GM19467 (cell line): ENCODE results near the gene CCDC187.
"Not testable (repeated sequence)": the region's sequence is repeated elsewhere in the genome, so short reads cannot be mapped to it uniquely, and the experiment has no call there.

Experiments used
- ATAC-seq: cut with Tn5 transposase; IDR thresholded peaks from one replicate; pipeline ENCODE4 v1.9.1; 2021; ENCODE audit warnings: mild to moderate bottlenecking, moderate library complexity; ENCODE audit not compliant: unreplicated experiment

CCDC187 gene

GRCh38 chr9:136328011-136328621 lies 24.2 kb upstream of the CCDC187 start:
- no peak for ATAC-seq

DNA sequence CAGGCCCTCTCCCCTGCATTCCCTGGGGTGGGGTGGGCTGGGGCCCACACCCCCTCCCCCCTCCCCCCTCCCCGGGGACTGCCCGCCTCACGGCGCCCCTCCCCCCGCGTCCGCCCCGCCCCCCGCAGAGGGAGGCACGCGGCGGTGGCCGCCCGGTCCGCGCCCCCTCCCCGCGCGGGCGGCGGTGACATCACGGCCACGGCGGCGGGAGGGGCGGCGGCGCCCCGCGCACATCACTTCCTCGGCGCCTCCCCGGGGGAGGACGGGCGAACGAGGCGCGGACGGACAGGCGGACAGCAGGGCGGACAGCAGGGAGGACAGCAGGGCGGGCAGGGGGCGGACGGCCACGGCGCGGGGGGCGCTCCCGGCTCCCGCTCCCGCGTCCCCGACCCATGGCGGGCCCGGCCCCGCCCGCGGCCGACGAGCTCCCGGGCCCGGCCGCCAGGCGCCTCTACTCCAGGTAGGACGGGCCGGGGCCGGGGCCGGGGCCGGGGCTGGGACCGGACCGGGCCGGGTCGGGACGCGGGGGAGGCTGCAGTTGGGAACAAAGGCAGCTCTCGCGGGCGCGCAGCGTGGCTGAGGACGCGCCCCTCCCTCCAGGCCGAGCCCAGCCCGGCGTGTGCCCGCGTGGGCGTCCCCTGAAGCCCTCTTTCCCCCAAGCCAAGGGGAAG lies 23.5 kb upstream of the CCDC187 start, which contains the start of gene GPSM1:
TSS of gene GPSM1 (plus strand) at position 236 of the 671 bp plus-strand sequence. CDS start at position 393, 157 bp downstream.
- no peak for ATAC-seq

DNA sequence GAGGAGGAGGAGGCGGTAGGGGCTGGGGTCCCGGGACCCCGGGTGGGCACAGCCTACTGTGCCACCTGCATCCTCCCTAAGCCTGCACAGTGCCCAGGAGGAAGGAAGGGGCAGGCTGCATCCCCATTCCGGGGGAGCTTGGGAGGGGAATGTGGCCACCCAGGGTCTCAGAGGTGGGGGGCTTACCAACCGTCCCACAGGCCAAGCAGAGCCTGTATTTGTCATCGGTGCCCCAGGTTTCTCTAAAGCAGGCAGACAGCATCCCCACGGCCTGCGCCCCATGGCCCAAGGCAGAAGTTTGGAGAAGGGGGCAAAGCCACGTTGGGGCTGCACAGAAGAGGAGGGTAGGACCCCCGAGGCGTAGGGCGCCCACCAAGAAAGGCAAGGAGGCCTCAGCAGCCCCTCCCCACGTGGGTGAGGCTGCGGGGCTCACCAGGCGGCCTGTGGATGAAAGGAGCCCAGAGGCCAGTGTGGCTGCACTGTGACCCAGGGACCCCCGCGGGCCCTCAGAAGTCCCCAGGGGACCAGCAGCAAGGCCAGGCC lies 22.9 kb upstream of the CCDC187 start:
- no peak for ATAC-seq

DNA sequence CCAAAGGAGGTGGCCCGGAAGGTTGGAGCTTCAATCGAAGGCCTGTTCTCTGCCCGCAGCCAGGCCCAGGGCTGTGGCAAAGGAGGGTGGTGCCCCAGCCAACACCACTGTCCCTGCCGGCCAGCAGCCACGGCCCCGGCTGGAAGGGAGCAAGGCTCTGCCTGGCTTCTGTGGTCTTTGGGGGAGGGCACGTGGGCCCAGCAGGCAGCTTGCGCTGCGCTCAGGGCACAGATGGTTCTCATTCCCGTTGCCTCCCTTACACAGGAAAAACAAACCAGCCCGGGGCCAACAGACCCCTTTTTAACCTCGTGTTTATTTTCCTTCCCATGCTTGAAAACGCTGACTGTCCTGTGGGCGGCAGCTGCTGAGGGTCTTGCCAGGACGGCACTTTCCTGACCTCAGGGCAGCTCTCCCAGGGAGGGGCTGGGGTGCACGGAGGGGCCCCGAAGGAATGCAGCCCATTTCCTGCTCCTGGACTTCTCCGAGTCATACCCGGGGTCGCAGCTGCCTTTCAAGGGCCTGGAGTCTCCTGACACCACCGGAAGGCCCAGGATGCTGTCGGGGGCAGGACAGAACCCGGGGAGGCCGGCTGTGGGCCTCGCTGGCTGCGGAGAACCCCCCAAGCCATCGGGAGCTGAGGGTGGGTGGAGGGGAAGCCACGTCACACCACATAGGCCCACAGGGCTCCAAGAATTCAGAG lies 22.3 kb upstream of the CCDC187 start:
- no peak for ATAC-seq

GRCh38 chr9:136325358-136325757 lies 21.5 kb upstream of the CCDC187 start:
- no peak for ATAC-seq

DNA sequence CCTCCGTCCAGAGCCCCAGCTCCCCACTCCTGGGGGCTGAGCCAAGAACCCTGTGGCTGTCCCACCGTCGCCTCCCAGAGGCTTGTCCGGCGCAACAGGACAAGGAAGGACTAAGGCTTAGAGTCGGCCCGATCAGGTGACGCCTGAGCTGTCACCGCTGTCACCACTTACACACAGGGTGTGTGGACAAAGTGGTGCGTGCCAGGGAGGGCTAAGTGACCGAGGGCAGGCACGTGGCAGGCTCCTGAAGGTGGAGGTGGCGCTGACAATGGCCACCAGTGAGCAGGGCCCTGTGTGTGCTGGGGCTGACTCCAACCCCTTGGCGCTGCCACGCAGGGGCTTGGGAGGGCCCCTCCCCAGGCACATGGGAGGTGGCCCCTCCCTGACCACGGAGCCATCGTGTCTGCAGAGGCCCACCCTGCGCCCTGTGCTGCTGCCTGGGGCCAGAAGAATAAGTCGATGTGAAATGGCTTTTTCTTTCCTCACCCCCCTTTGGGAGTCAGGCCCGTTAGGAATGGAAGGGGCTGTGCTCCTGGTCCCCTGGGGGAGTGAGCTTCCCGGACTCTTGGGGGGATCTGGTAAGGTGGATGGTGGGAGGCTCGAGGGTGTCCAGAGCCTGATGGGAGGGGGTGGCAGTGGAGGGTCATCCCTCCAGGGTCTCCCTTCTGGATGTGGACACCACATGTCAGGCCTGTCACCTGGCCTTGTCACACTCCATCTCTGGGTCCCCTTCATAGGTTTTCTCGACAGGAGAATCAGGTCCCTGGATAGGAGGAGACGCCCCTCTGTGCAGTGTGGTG lies 20.8 kb upstream of the CCDC187 start:
- no peak for ATAC-seq

DNA sequence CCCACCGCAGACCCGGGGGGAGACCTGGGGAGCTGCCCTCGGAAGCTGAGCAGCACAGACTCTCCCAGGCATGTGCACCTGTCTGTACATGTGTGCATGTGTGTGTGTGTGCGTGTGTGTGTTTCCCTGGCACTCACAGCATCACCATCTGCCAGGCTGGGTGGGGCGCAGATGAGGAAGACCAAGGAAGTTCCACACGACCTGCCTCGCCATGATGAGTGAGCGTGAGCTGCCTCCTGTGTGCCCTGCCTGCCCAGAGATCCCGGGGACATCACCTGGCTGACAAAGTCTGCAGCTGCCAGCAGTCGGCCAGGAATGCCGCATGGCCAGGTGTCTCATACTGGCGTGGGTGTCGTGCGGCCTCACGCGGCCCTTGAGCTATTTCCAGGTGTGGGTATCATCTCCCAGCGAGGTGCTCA lies 19.5 kb upstream of the CCDC187 start:
- no peak for ATAC-seq

DNA sequence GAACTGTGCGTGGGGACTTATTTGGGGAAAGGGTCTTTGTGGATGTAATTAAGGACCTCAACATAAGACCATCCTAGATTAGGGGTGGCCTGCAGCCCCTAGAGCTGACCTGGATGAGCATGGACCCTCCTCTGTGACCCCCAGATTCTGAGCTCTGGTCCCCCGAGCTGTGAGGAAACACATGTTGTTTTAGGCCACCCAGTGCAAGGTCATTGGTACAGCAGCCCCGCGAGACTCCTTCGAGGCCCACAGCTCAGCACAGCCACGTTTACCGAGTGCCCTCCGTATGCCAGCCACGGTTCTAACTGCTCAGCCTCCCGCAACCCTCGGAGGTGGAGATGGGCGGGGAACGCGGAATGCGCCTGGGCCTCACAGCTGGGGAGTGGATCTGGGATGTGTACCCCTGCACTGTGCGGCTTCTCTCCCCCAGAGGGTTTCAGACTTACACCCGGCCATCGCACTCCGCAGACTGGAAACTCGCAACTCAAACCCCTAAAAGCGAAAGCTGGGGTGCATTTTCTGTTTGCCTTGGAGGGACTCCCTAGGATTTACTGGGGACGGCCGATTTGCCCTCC lies 18.9 kb upstream of the CCDC187 start:
- no peak for ATAC-seq

GRCh38 chr9:136321561-136321960 lies 17.7 kb upstream of the CCDC187 start:
- no peak for ATAC-seq

DNA sequence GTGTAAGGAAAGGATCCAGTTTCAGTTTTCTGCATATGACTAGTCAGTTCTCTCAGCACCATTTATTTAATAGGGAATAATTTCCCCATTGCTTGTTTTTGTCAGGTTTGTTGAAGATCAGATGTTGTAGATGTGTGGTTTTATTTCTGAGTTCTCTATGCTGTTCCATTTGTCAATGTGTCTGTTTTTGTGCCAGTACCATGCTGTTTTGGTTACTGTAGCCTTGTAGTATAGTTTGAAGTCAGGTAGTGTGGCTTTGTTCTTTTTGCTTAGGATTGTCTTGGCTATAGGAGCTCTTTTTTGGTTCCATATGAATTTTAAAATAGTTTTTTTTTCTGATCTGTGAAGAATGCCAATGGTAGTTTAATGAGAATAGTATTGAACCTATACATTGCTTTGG lies 17.1 kb upstream of the CCDC187 start:
- not testable (repeated sequence) for ATAC-seq

DNA sequence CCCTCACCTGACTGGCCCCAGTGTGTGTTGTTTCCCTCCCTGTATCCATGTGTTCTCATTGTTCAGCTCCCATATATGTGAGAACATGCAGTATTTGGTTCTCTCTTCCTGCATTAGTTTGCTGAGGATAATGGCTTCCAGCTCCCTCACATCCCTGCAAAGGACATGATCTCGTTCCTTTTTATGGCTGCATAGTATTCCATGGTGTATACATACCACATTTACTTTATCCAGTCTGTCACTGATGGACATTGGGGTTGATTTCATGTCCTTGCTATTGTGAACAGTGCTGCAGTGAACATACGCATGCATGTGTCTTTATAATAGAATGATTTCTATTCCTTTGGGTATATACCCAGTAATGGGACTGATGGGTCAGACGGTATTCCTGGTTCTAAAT lies 16.1 kb upstream of the CCDC187 start:
- ATAC-seq, result not testable (repeated sequence)

- ATAC-seq, result not testable (repeated sequence)
These were observed 15.3 kb upstream of the CCDC187 start for GRCh38 chr9:136319244-136319643.

GRCh38 chr9:136318776-136319241 lies 14.9 kb upstream of the CCDC187 start:
- no peak for ATAC-seq

DNA sequence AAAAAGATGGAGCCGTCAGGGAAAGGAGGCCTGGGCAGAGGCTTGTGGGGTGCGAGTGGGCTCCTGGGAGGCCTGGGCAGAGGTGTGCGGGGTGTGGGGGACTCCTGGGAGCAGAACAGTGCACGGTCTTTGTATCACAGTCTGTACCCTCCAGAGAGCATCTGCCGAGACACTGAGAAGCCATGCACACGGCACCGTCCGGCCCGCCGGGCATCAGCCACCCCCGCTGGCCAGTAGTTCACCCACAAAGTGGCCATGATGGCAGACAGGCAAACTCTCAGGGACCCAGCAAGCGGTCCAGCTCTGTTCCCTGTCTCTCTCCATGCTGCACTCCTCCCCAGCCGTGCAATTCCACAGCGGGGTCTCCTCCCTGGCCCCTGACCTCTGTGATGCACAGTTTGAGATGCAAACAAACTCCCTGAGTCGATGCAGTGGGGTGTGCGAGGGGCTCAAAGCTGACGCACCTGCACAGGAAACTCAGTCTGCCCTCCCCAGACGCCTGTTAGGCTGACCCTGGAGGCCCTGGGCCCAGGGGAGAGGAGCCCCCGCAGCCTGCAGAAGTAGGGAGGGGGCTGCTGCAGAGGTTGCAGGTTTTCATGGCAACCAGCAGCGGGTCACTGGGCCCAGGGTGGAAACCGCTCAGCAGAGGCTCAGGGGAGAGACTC lies 14.3 kb upstream of the CCDC187 start:
- ATAC-seq, result no peak

GRCh38 chr9:136317695-136318094 lies 13.8 kb upstream of the CCDC187 start:
- no peak for ATAC-seq

DNA sequence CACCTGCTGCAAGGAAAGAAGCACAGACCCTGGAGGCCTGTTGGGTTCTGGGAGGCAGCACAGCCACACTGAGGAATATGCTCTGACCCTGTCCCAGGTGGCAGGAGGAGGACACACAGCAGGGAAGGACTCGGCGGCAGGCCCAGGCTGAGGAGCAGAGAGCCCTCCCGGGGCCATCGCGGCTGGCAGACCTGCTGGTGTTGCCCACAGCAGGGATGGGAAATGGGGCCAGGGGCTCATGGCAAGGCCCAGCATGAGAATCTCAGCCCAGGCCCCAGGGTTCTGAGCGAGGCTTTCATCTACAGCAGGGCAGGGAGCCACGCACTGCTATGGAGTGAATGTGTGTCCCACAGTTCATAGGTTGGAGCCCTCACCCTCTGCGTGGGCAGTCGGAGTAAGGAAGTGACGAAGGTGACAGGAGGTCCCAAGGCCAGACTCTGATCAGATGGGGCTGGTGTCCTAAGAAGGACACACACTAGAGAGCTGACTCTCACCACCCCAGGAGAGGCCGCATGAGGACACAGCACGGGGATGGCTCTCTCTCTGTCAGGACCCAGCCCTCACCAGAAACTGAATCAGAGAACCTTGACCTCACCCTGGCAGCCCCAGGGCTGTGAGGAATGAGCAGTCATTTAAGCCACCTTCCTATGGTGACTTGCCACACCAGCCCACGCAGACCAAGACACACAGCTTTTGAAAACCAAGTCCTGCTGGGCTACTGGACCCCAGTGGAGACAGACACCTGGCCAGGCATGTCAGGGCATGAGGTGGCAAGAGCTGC lies 13.2 kb upstream of the CCDC187 start:
- ATAC-seq, result no peak

DNA sequence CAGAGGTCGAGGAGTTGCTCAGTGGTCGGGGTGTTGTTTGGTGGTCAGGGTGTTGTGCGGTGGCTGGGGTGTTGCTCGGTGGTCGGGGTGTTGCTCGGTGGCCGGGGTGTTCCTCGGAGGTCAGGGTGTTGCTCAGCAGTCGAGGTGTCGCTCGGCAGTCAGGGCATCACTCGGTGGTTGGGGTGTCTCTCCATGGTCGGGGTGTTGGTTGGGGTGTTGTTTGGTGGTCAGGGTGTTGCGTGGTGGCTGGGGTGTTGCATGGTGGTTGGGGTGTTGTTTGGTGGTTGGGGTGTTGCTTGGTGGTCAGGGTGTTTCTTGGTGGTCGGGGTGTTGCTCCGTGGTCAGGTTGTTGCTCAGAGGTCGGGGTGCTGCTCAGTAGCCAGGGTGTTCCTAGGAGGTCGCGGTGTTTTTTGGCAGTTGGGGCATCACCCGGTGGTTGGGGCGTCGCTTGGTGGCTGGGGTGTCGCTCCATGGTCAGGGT lies 12.4 kb upstream of the CCDC187 start:
- ATAC-seq, result no peak

- no peak for ATAC-seq
These were observed 11.1 kb upstream of the CCDC187 start for GRCh38 chr9:136314944-136315343.

- no peak for ATAC-seq
These were observed 10.1 kb upstream of the CCDC187 start for GRCh38 chr9:136314056-136314416.
